ENCODE measurements around the gene MACROD1.

The MACROD1 gene

GRCh38 chr11:64141081-64141783 lies 24.7 kb downstream of the MACROD1 start:
- no peak overlapping the region for H3K4me3 ChIP-seq (ENCODE audit: low read length)
- TF ChIP-seq CTCF (conservative IDR thresholded peaks at IDR 0.05; ENCODE audit: low read length): no peak
- peak; percentile 9 for DNase-seq (ENCODE audit: low read depth)

- no peak overlapping the region for H3K4me3 ChIP-seq (ENCODE audit: low read length)
- DNase-seq (ENCODE audit: low read depth): no peak
- no peak for TF ChIP-seq CTCF (conservative IDR thresholded peaks at IDR 0.05; ENCODE audit: low read length)
Measured at GRCh38 chr11:64140082-64140481, 25.8 kb downstream of the MACROD1 start.

GRCh38 chr11:64139049-64139448 lies 26.9 kb downstream of the MACROD1 start:
- DNase-seq (ENCODE audit: low read depth): no peak
- TF ChIP-seq CTCF (conservative IDR thresholded peaks at IDR 0.05; ENCODE audit: low read length): no peak
- H3K4me3 ChIP-seq (ENCODE audit: low read length): no peak overlapping the region

- TF ChIP-seq CTCF (conservative IDR thresholded peaks at IDR 0.05; ENCODE audit: low read length): no peak
- no peak for DNase-seq (ENCODE audit: low read depth)
Measured at GRCh38 chr11:64138398-64138797, 27.5 kb downstream of the MACROD1 start.

GRCh38 chr11:64136765-64137441 lies 29.0 kb downstream of the MACROD1 start:
- no peak for DNase-seq (ENCODE audit: low read depth)
- no peak for TF ChIP-seq CTCF (conservative IDR thresholded peaks at IDR 0.05; ENCODE audit: low read length)
- H3K4me3 ChIP-seq (ENCODE audit: low read length): no peak overlapping the region

More at GRCh38 chr11:64138398-64138797, 27.5 kb downstream of the MACROD1 start:
- H3K4me3 ChIP-seq (ENCODE audit: low read length): no peak overlapping the region

- H3K4me3 ChIP-seq (ENCODE audit: low read length): no peak overlapping the region
- no peak for DNase-seq (ENCODE audit: low read depth)
- no peak for TF ChIP-seq CTCF (conservative IDR thresholded peaks at IDR 0.05; ENCODE audit: low read length)
Measured at GRCh38 chr11:64135711-64136110, 30.2 kb downstream of the MACROD1 start.

GRCh38 chr11:64134963-64135362 lies 30.9 kb downstream of the MACROD1 start:
- H3K4me3 ChIP-seq (ENCODE audit: low read length): no peak overlapping the region
- TF ChIP-seq CTCF (conservative IDR thresholded peaks at IDR 0.05; ENCODE audit: low read length): no peak
- no peak for DNase-seq (ENCODE audit: low read depth)
